ENCODE results near the gene CMTM1. TPM values are rescaled to one million over a fixed set of nuclear protein-coding genes. Genes with fewer than 3 reads are reported as not detected.
A peak's percentile ranks its signal among the peaks of the same experiment; 100 is the strongest.

The CMTM1 gene
- total RNA-seq, 1 experiment from 2014 or later = 5.2 TPM

GRCh38 chr16:66525396-66526180 lies 40.7 kb upstream of the CMTM1 start:
- Histone ChIP-seq H3K27ac (ENCODE audit: low read depth, low read length) (no peak overlapping the region), H3K9me2 (ENCODE audit: insufficient read depth) (no peaks in the 10 kb centered on the region), H3K9ac (ENCODE audit: low read length) (no peak overlapping the region), H3K9me3 (ENCODE audit: control insufficient read depth in 1 of 2, insufficient read depth in 1 of 2, low read depth in 1 of 2, low read length in 2 of 2) (no peaks in the 10 kb centered on the region), H3K36me3 (ENCODE audit: control insufficient read depth in 1 of 2, insufficient read depth in 2 of 2, low read length in 2 of 2) (peaks cover 0 to 9% of the 10 kb centered on the region in 2 experiments; a peak in 2 of 4 replicates), H3K4me1 (ENCODE audit: control insufficient read depth in 1 of 2, insufficient read depth in 2 of 2, low read length in 2 of 2) (peaks cover 26% of the 10 kb centered on the region in 2 experiments), H3K4me2 (ENCODE audit: low read length) (no peak overlapping the region), H3K4me3 (replicated peaks in 1 of 2; ENCODE audit: low read depth in 1 of 2, low read length in 2 of 2) (no peak overlapping the region), H3K27me3 (ENCODE audit: insufficient read depth, low read length) (no peaks in the 10 kb centered on the region), H4K20me1 (ENCODE audit: insufficient read depth) (no peaks in the 10 kb centered on the region), H3K79me2 (ENCODE audit: insufficient read depth, low read length) (no peaks in the 10 kb centered on the region), H2AFZ (ENCODE audit: low read depth, low read length, poor library complexity, severe bottlenecking) (no peak overlapping the region)
- POLR2A ChIA-PET = no interaction called here
- no TSS peak for BruUV-seq (replicated peaks)
- intact Hi-C loops (cut with micrococcal nuclease) = no loop called here
- no peak for ATAC-seq
- no peak for TF ChIP-seq POLR2A (IDR thresholded peaks at IDR 0.05; ENCODE audit: borderline replicate concordance, extremely low read depth, insufficient read depth, insufficient read length)
- no peak for TF ChIP-seq ELF1 (IDR thresholded peaks at IDR 0.05; ENCODE audit: borderline replicate concordance, low read depth)
- TF ChIP-seq FOSL1 (IDR thresholded peaks at IDR 0.05; ENCODE audit: low read depth) = no peak
- no peak for DNase-seq (ENCODE audit: low read depth, low spot score)
- RAD21 ChIA-PET (ENCODE audit: low non-redundant PET in 1 of 2, low total read pairs in 2 of 2, uncharacterized antibody in 2 of 2, unreplicated experiment in 2 of 2) = interaction anchor here in 1 of 2 experiments (0.7 kb wide), 1 partner anchor 8 kb away, joined by 4 read pairs; no protein-coding TSS in a partner anchor
- CTCF ChIA-PET = no interaction called here

GRCh38 chr16:66528294-66528693 lies 37.9 kb upstream of the CMTM1 start:
- Histone ChIP-seq H3K4me2 (ENCODE audit: low read length) (no peak overlapping the region), H3K36me3 (ENCODE audit: control insufficient read depth in 1 of 2, insufficient read depth in 2 of 2, low read length in 2 of 2) (peaks cover 7 to 9% of the 10 kb centered on the region in 2 experiments; a peak in 2 of 4 replicates), H3K27me3 (ENCODE audit: insufficient read depth, low read length) (no peaks in the 10 kb centered on the region), H3K4me1 (ENCODE audit: control insufficient read depth in 1 of 2, insufficient read depth in 2 of 2, low read length in 2 of 2) (no peaks in the 10 kb centered on the region; a peak in 1 of 4 replicates), H3K4me3 (replicated peaks in 1 of 2; ENCODE audit: low read depth in 1 of 2, low read length in 2 of 2) (no peak overlapping the region), H3K79me2 (ENCODE audit: insufficient read depth, low read length) (no peaks in the 10 kb centered on the region), H3K9me2 (ENCODE audit: insufficient read depth) (no peaks in the 10 kb centered on the region), H4K20me1 (ENCODE audit: insufficient read depth) (no peaks in the 10 kb centered on the region), H3K27ac (ENCODE audit: low read depth, low read length) (no peak overlapping the region), H3K9me3 (ENCODE audit: control insufficient read depth in 1 of 2, insufficient read depth in 1 of 2, low read depth in 1 of 2, low read length in 2 of 2) (no peaks in the 10 kb centered on the region), H3K9ac (ENCODE audit: low read length) (no peak overlapping the region), H2AFZ (ENCODE audit: low read depth, low read length, poor library complexity, severe bottlenecking) (no peak overlapping the region)
- ChIA-PET CTCF (no interaction called here), RAD21 (ENCODE audit: low non-redundant PET in 1 of 2, low total read pairs in 2 of 2, uncharacterized antibody in 2 of 2, unreplicated experiment in 2 of 2) (no interaction called here), POLR2A (no interaction called here)
- BruUV-seq (replicated peaks) = no TSS peak
- ATAC-seq = peak; percentile 54
- intact Hi-C loops (cut with micrococcal nuclease) = no loop called here
- no peak for DNase-seq (ENCODE audit: low read depth, low spot score)
- no peak for TF ChIP-seq ZNF274 (IDR thresholded peaks at IDR 0.05; ENCODE audit: low read depth, low read length)
- no peak for TF ChIP-seq SRF (IDR thresholded peaks at IDR 0.05; ENCODE audit: low read depth)
- TF ChIP-seq FOSL1 (IDR thresholded peaks at IDR 0.05; ENCODE audit: low read depth) = no peak
- no peak for TF ChIP-seq SIN3A (IDR thresholded peaks at IDR 0.05; ENCODE audit: low read depth)
- no peak for TF ChIP-seq YY1 (IDR thresholded peaks at IDR 0.05; ENCODE audit: extremely low read depth, insufficient replicate concordance, low read depth, low read length)
- no peak for TF ChIP-seq JUND (IDR thresholded peaks at IDR 0.05)
- no peak for TF ChIP-seq RAD21 (IDR thresholded peaks at IDR 0.05; ENCODE audit: low read depth)
- TF ChIP-seq MAX (IDR thresholded peaks at IDR 0.05) = no peak
- TF ChIP-seq SP1 (IDR thresholded peaks at IDR 0.05; ENCODE audit: low read depth) = no peak
- TF ChIP-seq REST (IDR thresholded peaks at IDR 0.05; ENCODE audit: low read depth) = no peak
- TF ChIP-seq TCF7L2 (IDR thresholded peaks at IDR 0.05; ENCODE audit: borderline replicate concordance, extremely low read depth, insufficient read depth, insufficient read length) = no peak
- TF ChIP-seq ELF1 (IDR thresholded peaks at IDR 0.05; ENCODE audit: borderline replicate concordance, low read depth) = no peak
- no peak for TF ChIP-seq ZBTB33 (IDR thresholded peaks at IDR 0.05; ENCODE audit: extremely low read depth, insufficient replicate concordance, low read length)
